AG09319 (cell line): Measurements from ENCODE around the gene NEURL1B.
A peak's percentile ranks its signal among the peaks of the same experiment; 100 is the strongest.

Experiments used
- DNase-seq: peaks from one replicate; pipeline ENCODE4 v3.0.0-alpha.2; 2010; ENCODE audit warnings: low read depth; ENCODE audit errors: extremely low read depth
- TF ChIP-seq, protein P1 (sequence below): IDR thresholded peaks from 2 replicates; pipeline ENCODE4 v1.5.1; 2011; ENCODE audit warnings: low read depth, mild to moderate bottlenecking, inconsistent platforms, low read length, moderate library complexity

Gene NEURL1B

DNA sequence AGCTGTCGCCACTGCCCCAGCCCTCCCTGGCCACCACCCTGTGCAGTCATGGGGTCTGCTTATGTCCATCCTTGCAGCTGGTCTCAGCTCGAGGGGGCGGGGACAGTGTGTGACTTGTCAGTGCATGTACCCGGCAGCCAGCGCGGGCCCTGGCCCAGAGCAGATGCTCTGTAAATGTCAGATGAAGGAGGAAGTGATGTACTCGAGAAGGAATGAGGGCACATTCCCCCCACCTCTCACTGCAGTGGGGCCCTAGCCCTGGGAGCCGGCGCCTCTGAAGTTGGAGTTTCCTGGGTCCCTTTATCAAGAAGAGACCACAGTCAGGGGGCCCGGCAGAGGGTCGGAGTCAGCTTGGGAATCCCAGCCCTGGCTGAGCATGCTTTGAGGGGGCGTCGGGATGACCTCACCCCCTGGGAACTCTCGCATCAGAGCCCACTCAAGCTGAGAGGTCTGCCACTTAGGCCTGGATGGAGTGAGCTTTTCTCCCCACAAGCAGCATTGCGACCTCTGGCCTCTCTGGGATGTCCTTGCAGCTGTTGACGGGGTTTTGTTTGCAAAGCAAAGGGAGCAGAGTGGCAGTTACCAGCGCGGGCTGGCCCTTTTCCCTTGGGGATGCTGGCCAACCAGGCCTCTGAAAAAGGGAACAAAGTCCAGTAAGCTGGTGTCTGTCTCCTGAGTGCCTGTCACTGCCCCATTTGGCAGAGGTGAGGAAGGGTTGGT lies 19.0 kb downstream of the NEURL1B start:
- TF ChIP-seq, protein P1, sequence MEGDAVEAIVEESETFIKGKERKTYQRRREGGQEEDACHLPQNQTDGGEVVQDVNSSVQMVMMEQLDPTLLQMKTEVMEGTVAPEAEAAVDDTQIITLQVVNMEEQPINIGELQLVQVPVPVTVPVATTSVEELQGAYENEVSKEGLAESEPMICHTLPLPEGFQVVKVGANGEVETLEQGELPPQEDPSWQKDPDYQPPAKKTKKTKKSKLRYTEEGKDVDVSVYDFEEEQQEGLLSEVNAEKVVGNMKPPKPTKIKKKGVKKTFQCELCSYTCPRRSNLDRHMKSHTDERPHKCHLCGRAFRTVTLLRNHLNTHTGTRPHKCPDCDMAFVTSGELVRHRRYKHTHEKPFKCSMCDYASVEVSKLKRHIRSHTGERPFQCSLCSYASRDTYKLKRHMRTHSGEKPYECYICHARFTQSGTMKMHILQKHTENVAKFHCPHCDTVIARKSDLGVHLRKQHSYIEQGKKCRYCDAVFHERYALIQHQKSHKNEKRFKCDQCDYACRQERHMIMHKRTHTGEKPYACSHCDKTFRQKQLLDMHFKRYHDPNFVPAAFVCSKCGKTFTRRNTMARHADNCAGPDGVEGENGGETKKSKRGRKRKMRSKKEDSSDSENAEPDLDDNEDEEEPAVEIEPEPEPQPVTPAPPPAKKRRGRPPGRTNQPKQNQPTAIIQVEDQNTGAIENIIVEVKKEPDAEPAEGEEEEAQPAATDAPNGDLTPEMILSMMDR: peak; percentile 4
- peak; percentile 54 for DNase-seq

DNA sequence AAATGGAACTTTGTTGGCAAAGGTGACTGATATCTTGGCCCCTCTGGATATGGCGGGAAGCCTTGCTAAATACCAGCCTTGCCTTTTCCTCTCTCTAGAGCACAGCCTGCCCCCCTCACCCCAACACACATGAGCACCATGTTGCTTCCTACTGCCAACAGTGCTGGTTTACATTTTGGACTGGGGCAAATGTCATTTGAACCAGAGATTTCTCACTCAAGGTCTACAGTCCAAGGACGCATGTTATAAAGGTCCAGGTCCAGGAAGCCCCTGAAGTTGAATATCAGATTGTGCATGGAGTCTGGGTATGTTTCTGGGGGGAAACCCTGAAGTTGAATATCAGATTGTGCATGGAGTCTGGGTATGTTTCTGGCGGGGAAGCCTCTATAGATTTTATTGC lies 19.9 kb downstream of the NEURL1B start:
- TF ChIP-seq, protein P1: no peak
- DNase-seq: no peak

DNA sequence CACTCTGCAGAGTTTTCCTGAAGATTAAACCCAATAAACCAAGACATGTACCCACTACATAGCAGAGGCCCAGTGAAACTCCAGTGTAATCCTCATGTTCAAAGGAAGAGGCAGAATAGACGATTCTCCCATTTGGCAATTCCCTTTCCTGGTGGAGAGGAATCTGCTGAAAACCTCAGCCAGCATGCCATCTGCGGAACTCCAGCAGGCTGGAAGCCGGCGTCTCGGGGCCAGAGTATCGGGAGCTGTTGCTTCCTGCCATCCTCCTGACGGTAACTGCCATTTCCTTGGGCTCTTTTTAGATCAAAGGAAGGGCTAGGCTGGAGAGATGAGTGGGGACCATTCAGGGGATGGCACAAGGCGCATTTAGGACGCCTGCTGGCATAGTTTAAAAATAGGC lies 20.5 kb downstream of the NEURL1B start:
- TF ChIP-seq, protein P1: no peak
- no peak for DNase-seq

DNA sequence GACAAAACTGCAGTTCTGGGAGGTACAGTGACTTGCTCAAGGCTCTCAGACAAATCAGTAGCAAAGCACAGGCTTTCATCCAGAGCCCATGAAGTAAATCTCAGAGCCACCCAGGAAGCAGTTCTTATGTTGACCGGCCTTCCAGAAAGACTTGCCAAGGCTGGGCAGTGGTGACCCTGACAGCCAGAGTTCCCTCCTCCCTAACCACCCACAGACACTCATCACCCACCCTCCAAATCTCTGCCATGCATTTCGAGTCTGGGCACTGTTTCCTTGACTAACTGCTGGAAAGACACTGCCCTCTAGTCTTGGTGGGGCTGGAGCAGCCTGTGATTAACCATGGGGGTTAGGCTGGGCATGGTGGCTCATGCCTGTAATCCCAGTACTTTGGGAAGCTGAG lies 21.5 kb downstream of the NEURL1B start:
- TF ChIP-seq, protein P1: no peak
- DNase-seq: no peak

DNA sequence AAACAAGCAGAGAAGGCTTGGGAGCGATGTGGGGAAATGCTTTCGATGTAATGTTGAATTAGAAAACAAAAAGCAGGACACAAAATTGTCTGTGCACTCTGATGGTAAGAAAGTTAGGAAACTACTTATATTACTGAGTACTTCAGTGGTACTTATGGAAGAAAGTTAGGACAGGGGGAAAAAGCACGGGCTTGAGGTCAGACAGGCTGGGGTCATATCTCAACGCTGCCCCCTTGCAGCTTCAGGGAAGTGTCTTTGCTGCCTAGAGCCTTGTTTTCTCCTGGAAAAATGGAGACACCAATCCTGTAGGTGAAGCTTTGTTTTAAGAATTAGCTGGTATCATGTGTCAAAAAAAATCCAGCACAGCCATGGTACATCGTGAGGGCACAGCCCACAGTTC lies 23.0 kb downstream of the NEURL1B start:
- no peak for DNase-seq
- TF ChIP-seq, protein P1: no peak

DNA sequence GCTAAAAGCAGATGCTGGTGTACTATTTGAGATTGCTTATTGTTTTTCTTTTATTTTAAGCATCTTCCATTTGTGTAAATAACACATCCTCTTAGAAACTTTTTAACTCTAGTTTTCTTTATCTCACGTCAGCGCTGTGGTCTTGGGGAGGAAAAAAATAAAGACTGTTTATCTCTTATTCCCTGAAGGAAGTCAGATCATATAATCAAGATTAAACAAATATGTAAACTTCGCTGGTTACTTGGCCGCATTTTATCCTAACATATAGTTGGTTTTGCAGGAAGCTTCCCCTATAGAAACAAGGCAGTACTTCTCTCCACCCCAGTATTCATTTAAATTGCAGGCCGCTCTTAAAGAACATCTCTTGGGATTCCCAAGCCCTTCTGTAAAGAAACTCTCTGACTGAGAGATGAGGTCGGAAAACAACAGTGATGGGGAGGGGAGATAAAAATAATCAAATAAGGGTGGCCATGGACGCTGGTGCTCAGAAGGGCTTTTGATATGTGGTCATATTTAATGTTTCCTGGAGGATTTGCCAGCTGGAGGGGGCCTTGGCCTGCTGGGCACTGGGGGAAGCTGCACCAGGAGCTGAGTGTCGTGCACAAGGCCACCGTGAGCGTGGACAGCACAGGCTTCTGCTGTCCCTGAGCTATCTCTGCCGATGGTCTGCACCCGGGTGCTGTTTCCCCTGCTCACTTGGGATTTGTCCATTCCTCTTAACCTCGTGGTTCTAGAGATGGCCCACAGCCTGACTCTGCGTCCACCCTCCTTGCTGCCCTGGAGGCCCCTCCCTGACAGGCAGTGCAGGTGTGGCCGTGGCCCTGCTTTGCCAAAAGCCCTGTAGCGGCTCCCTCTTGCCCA lies 23.8 kb downstream of the NEURL1B start:
- TF ChIP-seq, protein P1: no peak
- no peak for DNase-seq

DNA sequence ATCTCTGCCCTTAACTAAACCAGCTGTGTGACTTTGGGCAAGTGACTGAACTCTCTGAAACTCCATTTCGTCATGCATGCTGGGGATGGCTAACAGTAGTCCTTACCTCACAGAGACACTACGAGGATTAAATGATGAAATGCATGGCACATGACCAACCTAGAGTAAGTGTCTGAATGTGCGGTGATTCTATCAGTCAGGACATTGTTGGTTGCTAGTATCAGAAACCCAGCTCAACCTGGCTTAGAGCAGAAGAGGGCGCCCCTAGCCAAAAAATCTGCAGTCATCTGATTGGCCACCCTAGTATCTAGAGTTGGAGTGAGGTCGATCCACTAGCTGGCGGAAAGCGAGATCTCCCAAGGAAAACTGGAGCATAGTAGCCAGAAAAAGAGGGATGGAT lies 25.2 kb downstream of the NEURL1B start:
- TF ChIP-seq, protein P1: no peak
- DNase-seq: no peak
